Measurements from ENCODE around the gene ZNF215. TPM values are rescaled to one million over a fixed set of nuclear protein-coding genes. Genes with fewer than 3 reads are reported as not detected.

Gene ZNF215
- total RNA-seq, 1 donor from 2014 or later, result 7.0 TPM

DNA sequence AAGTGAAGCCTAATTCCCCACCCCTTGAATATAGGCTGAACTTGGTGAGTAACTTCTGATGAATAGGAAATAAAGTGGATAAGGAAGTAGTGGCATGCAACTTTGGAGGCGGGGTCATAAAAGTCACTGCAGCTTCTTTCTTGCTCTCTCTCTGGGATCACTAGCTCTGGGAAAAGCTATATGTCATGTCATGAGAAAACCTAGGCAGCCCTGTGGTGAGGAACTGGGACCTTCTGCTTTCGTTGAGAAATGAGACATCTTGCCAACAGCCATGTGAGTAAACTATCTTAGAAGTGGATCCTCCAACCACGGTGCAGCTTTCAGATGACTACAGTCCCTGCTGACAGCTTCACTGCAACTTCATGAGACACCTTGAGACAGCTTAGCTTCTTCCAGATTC is 78.3 kb downstream of the ZNF215 start:
- Mint-ChIP-seq H3K27ac (ENCODE audit: unreplicated experiment) (no peak overlapping the region), H3K36me3 (ENCODE audit: low read depth, unreplicated experiment) (no peaks in the 10 kb centered on the region)
- no peak for DNase-seq (ENCODE audit: low spot score)

More for the DNA sequence above, 78.3 kb downstream of the ZNF215 start:
- TF ChIP-seq, protein P1, sequence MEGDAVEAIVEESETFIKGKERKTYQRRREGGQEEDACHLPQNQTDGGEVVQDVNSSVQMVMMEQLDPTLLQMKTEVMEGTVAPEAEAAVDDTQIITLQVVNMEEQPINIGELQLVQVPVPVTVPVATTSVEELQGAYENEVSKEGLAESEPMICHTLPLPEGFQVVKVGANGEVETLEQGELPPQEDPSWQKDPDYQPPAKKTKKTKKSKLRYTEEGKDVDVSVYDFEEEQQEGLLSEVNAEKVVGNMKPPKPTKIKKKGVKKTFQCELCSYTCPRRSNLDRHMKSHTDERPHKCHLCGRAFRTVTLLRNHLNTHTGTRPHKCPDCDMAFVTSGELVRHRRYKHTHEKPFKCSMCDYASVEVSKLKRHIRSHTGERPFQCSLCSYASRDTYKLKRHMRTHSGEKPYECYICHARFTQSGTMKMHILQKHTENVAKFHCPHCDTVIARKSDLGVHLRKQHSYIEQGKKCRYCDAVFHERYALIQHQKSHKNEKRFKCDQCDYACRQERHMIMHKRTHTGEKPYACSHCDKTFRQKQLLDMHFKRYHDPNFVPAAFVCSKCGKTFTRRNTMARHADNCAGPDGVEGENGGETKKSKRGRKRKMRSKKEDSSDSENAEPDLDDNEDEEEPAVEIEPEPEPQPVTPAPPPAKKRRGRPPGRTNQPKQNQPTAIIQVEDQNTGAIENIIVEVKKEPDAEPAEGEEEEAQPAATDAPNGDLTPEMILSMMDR (IDR thresholded peaks at IDR 0.05; ENCODE audit: unreplicated experiment), result no peak
- H3K4me3 Mint-ChIP-seq (ENCODE audit: unreplicated experiment), result no peak overlapping the region
- H3K9me3 Mint-ChIP-seq (ENCODE audit: unreplicated experiment), result no peaks in the 10 kb centered on the region
- no peaks in the 10 kb centered on the region for H3K27me3 Mint-ChIP-seq (ENCODE audit: unreplicated experiment)
- peaks cover 6% of the 10 kb centered on the region for H3K4me1 Mint-ChIP-seq (ENCODE audit: unreplicated experiment)

Other genes starting within 250 kb of the ZNF215 start
- 44.8 TPM for gene MRPL17, start 243.1 kb upstream of the ZNF215 start, total RNA-seq (ENCODE audit: unreplicated experiment)
- gene OR2AG2, start 154.4 kb upstream of the ZNF215 start, total RNA-seq (ENCODE audit: unreplicated experiment), result 0.26 TPM
- gene OR2AG1, start 143.4 kb upstream of the ZNF215 start, total RNA-seq (ENCODE audit: unreplicated experiment), result not detected
- 0.51 TPM for gene OR6A2, start 126.7 kb upstream of the ZNF215 start, total RNA-seq (ENCODE audit: unreplicated experiment)
- not detected for gene OR10A5, start 80.7 kb upstream of the ZNF215 start, total RNA-seq (ENCODE audit: unreplicated experiment)
- gene OR10A2, start 63.4 kb upstream of the ZNF215 start, total RNA-seq (ENCODE audit: unreplicated experiment), result not detected
- gene OR10A4, start 49.8 kb upstream of the ZNF215 start, total RNA-seq (ENCODE audit: unreplicated experiment), result not detected
- gene OR2D2, start 33.9 kb upstream of the ZNF215 start, total RNA-seq (ENCODE audit: unreplicated experiment), result 0.64 TPM
- gene OR2D3, start 5.4 kb upstream of the ZNF215 start, total RNA-seq (ENCODE audit: unreplicated experiment), result not detected
- gene ZNF214, start 93.9 kb downstream of the ZNF215 start, total RNA-seq (ENCODE audit: unreplicated experiment), result 2.4 TPM
- gene NLRP14, start 94.1 kb downstream of the ZNF215 start, total RNA-seq (ENCODE audit: unreplicated experiment), result 0.13 TPM
- not detected for gene RBMXL2, start 162.6 kb downstream of the ZNF215 start, total RNA-seq (ENCODE audit: unreplicated experiment)